NCI-H510A (cell line): ENCODE measurements around the gene FGD5.

Experiments
- DNase-seq: peaks from one replicate; lab custom pipeline; 2025; lab: John Stamatoyannopoulos, UW

Gene FGD5

GRCh38 chr3:14927308-14927707, 108.5 kb downstream of the FGD5 start:
- no peak for DNase-seq

GRCh38 chr3:14929310-14930074, 110.7 kb downstream of the FGD5 start:
- no peak for DNase-seq

- DNase-seq = no peak
Measured at GRCh38 chr3:14933820-14934425, 115.2 kb downstream of the FGD5 start.

GRCh38 chr3:14935592-14936345, 117.0 kb downstream of the FGD5 start:
- no peak for DNase-seq

GRCh38 chr3:14938954-14939353, 120.2 kb downstream of the FGD5 start:
- DNase-seq = no peak

- no peak for DNase-seq
Measured at GRCh38 chr3:14941871-14942270, 123.1 kb downstream of the FGD5 start.

GRCh38 chr3:14943042-14943441, 124.3 kb downstream of the FGD5 start:
- no peak for DNase-seq

- no peak for DNase-seq
Measured at GRCh38 chr3:14946236-14946635, 127.5 kb downstream of the FGD5 start.

- DNase-seq = no peak
Measured at GRCh38 chr3:14946739-14947099, 128.0 kb downstream of the FGD5 start.

- DNase-seq = peak; percentile 66
Measured at GRCh38 chr3:14947100-14947885, 128.5 kb downstream of the FGD5 start, which contains the start of gene NR2C2. Gene NR2C2, plus strand, starts transcription at chr3:14947583. Its CDS starts 56,332 bp downstream, at chr3:15003915.

- peak; percentile 93 for DNase-seq
Measured at GRCh38 chr3:14947886-14948608, 129.3 kb downstream of the FGD5 start.

GRCh38 chr3:14948609-14949038, 129.9 kb downstream of the FGD5 start:
- DNase-seq = no peak

- DNase-seq = no peak
Measured at GRCh38 chr3:14949126-14949525, 130.4 kb downstream of the FGD5 start.

- DNase-seq = no peak
Measured at GRCh38 chr3:14950274-14950673, 131.5 kb downstream of the FGD5 start.

- DNase-seq = no peak
Measured at GRCh38 chr3:14957153-14957552, 138.4 kb downstream of the FGD5 start.

- DNase-seq = no peak
Measured at GRCh38 chr3:14957925-14958324, 139.2 kb downstream of the FGD5 start.

- DNase-seq = no peak
Measured at GRCh38 chr3:14959359-14959943, 140.7 kb downstream of the FGD5 start.

GRCh38 chr3:14962762-14963161, 144.0 kb downstream of the FGD5 start:
- DNase-seq = no peak

- no peak for DNase-seq
Measured at GRCh38 chr3:14967285-14967684, 148.5 kb downstream of the FGD5 start.

GRCh38 chr3:14969671-14970070, 150.9 kb downstream of the FGD5 start:
- no peak for DNase-seq

- no peak for DNase-seq
Measured at GRCh38 chr3:14976317-14976716, 157.6 kb downstream of the FGD5 start.
